Retinal pigment epithelial cell (primary cell): ENCODE measurements around the gene CDK14.
A peak's percentile ranks its signal among the peaks of the same experiment; 100 is the strongest.

ENCODE experiments used
- DNase-seq: peaks from one replicate; pipeline ENCODE4 v3.0.0-alpha.2; 2010; ENCODE audit warnings: low read depth
- H3K4me3 ChIP-seq: 2 replicates; pipeline ENCODE4 v1.5.1; 2011; ENCODE audit warnings: mild to moderate bottlenecking, low read length, control low read depth, moderate library complexity
- TF ChIP-seq, protein P1 (sequence below): conservative IDR thresholded peaks from 2 replicates; pipeline ENCODE4 v1.5.1; 2011; ENCODE audit warnings: low read depth, low read length, control low read depth, inconsistent platforms

Gene CDK14

GRCh38 chr7:90618876-90619275 lies 22.8 kb downstream of the CDK14 start:
- H3K4me3 ChIP-seq, result no peak overlapping the region
- no peak for DNase-seq
- TF ChIP-seq, protein P1, sequence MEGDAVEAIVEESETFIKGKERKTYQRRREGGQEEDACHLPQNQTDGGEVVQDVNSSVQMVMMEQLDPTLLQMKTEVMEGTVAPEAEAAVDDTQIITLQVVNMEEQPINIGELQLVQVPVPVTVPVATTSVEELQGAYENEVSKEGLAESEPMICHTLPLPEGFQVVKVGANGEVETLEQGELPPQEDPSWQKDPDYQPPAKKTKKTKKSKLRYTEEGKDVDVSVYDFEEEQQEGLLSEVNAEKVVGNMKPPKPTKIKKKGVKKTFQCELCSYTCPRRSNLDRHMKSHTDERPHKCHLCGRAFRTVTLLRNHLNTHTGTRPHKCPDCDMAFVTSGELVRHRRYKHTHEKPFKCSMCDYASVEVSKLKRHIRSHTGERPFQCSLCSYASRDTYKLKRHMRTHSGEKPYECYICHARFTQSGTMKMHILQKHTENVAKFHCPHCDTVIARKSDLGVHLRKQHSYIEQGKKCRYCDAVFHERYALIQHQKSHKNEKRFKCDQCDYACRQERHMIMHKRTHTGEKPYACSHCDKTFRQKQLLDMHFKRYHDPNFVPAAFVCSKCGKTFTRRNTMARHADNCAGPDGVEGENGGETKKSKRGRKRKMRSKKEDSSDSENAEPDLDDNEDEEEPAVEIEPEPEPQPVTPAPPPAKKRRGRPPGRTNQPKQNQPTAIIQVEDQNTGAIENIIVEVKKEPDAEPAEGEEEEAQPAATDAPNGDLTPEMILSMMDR, result no peak

GRCh38 chr7:90621125-90621746 lies 25.1 kb downstream of the CDK14 start:
- DNase-seq, result no peak
- TF ChIP-seq, protein P1, result no peak
- H3K4me3 ChIP-seq, result no peak overlapping the region

DNA sequence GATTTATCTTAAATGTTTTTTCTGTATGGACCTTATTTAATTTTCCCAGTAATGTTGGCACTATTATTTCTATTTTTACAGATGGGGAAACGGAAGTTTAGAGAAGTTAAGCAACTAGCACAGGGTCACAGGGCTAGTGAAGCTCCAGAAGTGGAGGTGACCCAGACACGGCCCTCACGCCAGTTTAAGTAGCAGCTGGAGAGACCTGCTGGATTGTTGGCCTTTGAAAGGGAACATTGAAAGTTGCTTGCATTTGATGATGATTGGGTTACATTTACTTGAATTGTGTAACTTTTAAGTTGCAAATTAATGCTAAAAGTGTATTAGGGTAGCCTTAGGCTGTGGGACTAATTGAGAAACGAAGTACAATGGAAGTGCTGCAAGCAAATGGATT lies 25.6 kb downstream of the CDK14 start:
- DNase-seq, result peak; percentile 21
- H3K4me3 ChIP-seq, result no peak overlapping the region
- TF ChIP-seq, protein P1, result no peak

GRCh38 chr7:90622670-90623069 lies 26.5 kb downstream of the CDK14 start:
- TF ChIP-seq, protein P1, result no peak
- DNase-seq, result no peak

DNA sequence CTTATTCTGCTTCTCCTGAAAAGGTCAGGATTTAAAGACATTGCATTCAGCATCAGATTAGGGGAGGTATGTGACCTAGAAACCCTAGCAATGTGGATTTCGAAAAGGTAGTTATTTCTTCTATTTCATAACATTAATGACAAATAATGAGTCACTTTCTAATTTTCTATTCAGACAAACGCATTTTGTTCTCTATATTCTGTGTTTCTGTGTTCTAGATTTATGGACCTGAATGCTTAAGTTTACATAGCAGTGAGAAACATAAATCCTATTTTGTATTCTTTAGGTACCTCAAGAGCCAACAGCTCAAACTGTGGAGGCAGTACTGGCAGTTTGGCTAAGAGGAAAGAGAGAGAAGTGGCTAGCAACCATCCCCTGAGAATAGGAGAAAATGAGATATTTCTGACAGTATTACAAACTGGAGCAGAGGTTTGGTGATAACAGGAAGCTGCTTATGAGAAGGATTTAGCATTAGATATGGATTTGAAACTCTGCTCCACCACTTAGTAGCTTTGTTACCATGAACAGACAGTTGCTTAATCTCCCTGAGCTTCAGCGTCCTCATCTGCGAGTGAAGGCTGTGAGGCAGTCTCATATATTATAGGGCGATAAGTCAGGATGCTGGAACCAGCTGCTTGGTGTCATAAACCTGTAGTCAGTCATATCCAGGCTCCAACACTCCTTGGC lies 28.2 kb downstream of the CDK14 start:
- H3K4me3 ChIP-seq, result no peak overlapping the region
- TF ChIP-seq, protein P1, result no peak
- no peak for DNase-seq

More at GRCh38 chr7:90622670-90623069, 26.5 kb downstream of the CDK14 start:
- no peak overlapping the region for H3K4me3 ChIP-seq

DNA sequence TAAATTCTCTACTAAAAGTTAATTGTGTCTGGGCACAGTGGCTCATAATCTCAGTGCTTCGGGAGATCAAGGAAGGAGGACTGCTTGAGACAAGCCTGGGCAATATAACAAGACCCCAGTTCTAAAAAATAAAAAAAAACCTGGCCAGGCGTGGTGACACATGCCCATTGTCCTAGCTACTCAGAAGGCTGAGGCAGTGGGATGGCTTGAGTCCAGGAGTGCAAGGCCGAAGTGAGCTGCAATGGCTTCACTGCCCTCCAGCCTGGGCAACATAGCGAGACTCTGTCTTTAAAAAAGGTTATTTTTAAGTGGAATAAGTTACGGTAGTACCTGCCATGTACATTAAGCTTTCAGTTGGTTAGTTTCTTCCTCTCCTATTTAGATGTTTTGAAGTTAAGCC lies 28.9 kb downstream of the CDK14 start:
- no peak for DNase-seq
- TF ChIP-seq, protein P1, result no peak
- H3K4me3 ChIP-seq, result no peak overlapping the region

- TF ChIP-seq, protein P1, result no peak
- peak overlapping the region; percentile 10 for H3K4me3 ChIP-seq
- DNase-seq, result peak; percentile 31
Observed at GRCh38 chr7:90625562-90625961, 29.4 kb downstream of the CDK14 start.
